GM19035 (cell line): ENCODE results near the gene SPOCK1.

Experiments used
- ATAC-seq: cut with Tn5 transposase; IDR thresholded peaks from one replicate; pipeline ENCODE4 v1.9.1; 2021; ENCODE audit not compliant: unreplicated experiment

SPOCK1 gene

DNA sequence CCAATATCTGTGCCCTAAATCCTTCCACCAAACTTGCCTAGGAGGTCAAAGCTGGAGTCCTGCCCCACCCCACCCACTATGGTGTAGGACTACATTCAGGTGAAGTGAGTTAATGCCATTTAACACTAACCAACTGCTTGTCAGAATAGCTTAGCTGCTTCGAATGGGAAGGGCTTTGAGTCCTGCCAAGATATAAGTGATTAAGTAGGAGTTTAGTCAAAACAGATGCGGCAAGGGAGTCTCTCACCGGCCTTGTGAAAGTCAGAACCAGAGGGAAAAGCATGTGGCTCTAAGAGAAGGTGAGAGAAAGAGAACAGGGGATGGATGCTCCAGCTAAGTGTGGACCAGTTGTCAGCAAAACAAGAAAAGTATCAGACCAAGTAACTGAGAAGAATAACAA lies 132.6 kb downstream of the SPOCK1 start:
- no peak for ATAC-seq

DNA sequence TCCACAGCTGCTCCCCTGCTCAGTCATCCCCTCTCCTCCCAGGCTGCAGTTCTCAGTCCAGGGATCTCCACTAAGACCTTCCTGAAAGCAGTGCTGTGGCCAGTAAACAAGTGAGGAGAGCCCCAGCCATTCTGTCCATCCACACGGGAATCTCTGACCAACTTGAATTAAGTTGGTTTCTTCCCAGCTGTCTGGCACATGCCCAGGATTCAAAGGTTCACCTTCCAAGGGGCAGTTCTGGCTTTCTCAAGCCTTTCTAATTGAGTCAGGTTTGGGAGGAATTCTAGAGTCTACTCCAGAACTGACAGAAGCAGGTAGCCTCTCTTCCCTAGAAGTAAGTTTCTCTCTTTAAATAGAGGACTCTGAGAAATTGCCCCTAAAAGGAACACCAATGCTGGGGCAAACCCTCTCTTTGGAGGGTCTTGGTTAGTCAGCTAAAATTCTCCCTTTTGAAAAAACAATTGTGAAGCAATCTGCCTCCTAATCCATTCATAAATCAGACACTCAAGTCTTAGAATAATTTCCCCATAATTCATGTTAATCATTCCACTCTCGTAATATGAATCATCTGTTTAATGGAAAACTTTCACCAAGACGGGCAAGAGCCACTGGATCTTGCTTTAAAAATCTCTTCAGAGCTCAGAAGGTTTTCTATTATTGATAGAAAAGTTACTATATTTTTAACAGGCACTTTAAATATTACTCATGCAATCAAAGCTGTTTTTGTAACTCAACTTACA lies 133.8 kb downstream of the SPOCK1 start:
- no peak for ATAC-seq

DNA sequence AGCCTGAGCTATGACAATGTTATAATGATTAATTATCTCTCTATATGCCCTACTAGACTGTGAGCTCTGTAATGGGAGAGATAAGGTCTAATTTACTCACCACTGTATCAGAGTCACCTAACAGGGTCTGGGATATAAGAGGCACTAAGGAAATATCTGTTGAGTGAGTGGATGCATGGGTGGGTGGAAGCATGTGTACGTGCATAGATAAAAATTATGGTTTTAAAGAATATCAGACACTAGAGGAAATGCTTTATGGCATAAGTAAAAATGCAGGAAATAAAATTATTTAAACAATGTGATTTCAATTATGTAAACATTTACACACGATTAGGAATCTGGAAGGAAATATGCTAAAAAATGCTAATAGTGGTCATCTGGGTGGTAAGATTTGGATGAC lies 137.8 kb downstream of the SPOCK1 start:
- no peak for ATAC-seq

DNA sequence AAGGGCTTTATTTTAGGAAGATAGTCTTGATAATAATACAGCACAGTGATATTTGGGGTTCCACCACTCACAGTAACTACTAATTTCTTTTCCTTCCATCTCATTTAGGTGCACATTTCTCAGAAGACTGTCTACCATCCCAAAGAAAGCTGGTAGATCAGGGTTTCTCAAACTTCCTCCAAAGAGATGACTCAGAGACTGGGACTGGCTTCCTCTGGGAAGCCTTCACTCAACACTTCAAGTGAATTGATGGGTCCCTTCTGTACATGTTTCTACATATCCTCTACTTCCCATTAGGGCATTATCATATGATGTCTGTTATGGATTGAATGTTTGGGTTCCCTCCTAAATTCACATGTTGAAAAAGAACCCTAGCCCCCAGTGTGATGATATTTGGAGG lies 138.5 kb downstream of the SPOCK1 start:
- no peak for ATAC-seq

DNA sequence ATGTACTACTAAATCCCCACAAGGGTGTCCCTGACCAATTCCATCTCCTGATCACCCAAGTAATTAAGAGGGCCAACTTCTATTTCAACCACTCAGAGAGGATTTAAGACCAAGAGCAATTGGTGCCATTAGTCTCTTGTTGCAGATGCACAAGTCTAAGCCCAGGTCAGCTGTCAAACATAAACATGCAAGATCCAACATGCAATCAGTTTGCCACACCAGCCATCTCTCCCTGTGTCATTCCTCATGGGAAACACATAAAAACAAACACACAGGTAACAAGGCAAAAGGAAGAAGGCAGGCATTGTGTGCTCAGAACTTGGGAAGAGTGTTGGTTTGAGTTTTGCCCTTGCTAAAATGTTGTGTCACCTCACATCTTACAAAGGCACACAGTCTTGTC lies 139.2 kb downstream of the SPOCK1 start:
- ATAC-seq = no peak

- no peak for ATAC-seq
Observed at GRCh38 chr5:137357436-137357835, 141.7 kb downstream of the SPOCK1 start.

DNA sequence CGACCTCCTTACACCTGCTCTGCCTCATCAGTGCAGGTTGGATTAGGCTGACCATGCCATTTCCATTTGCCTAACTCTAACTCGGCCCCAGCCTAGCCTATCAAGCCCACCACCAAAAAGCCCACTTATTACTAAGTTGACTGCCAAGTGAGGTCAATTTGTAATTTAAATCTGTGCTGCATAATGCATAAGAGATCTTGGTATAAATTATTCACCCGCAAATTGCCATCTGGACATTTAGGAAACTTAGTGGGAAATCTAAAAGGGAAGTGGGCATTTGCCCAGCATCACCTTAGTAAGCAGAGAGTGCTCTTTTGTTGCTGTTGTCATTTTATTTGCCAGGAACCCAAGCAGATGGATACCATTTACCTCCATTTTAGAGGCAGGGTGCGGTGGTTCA lies 143.0 kb downstream of the SPOCK1 start:
- no peak for ATAC-seq

GRCh38 chr5:137355708-137356107 lies 143.4 kb downstream of the SPOCK1 start:
- no peak for ATAC-seq

DNA sequence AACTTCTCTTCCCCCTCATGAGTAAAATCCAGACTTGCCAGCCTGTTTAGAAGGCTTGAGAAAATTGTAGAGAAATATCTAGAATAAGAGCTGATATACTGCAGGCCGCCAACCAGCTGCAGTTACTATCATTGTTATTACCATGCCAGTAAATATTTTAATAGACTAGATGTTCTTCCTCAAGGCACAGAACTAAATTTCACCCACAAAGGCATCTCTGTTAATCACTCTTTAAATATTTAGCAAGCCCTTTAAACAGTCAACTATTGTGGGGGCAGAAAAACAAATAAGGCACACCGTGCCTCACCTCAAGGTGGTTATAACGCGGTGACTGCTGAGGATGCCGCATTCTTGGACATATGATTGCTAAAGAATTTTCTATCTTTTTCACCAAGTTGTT lies 147.0 kb downstream of the SPOCK1 start:
- ATAC-seq = no peak

DNA sequence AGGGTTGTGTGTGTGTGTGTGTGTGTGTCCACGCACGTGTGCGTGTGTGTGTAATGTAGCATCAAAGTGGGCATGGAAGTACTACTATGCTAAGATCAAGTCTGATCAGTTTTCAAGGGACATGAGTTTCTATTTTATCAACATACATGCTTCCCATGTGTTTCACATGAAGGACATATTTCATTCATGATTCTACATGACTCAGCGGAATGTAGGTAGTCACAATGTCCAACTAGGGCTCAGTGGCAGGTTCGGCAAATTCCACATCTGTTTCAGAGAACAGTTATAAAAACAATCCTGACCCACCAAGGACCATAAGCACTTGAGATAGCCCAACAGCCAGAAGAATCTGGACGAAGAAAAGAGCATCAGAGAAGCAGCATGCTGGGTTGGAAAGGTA lies 148.3 kb downstream of the SPOCK1 start:
- ATAC-seq = no peak

DNA sequence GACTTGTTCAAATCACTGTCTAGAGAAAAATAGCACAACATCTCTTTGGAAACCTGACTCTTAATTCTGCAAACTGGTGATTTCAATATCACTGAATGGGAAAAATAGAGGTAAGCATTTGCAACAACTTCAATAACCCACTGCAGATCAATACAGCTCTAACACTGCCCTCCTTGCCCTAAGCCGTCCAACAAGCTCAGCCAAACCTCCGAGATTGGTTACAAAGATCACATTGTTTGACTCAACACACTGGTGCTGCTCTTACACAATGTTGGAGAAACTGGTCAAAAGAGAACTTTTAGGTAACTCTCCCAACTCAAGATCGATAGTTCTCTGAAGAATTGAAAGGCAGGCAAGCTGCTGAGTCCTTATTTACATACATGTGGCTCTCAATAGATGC lies 150.4 kb downstream of the SPOCK1 start:
- ATAC-seq = no peak

GRCh38 chr5:137347865-137348264 lies 151.3 kb downstream of the SPOCK1 start:
- ATAC-seq = no peak

GRCh38 chr5:137346281-137346680 lies 152.8 kb downstream of the SPOCK1 start:
- no peak for ATAC-seq

GRCh38 chr5:137345396-137345795 lies 153.7 kb downstream of the SPOCK1 start:
- ATAC-seq = no peak

DNA sequence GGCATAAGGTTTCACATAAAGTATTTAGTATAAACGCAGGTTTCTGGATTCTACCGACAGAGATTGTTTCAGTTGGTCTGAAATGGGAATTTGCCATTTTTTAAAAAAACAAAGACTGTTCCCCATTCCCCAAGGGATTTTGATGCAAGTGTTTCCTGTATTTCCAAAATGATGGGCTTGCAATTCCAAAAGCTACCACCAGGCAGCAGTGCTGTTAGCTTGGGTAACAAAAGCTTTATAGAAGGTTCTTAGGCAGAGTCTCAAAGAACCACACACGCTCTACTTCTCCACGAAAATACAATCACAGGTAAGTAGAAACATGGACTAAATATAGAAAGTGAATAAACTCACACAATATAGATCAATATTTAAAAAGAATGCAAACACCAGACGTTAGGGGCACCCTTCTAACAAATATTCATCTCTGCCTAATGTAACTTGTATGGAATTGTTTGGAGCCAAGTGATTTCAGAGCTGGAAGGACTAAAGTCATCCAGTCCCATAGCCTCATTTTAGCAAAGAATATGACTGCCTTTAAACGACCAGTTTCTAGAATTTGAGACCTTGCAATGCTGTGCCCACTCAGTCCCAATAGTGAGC lies 154.3 kb downstream of the SPOCK1 start:
- no peak for ATAC-seq

GRCh38 chr5:137344021-137344420 lies 155.1 kb downstream of the SPOCK1 start:
- no peak for ATAC-seq

DNA sequence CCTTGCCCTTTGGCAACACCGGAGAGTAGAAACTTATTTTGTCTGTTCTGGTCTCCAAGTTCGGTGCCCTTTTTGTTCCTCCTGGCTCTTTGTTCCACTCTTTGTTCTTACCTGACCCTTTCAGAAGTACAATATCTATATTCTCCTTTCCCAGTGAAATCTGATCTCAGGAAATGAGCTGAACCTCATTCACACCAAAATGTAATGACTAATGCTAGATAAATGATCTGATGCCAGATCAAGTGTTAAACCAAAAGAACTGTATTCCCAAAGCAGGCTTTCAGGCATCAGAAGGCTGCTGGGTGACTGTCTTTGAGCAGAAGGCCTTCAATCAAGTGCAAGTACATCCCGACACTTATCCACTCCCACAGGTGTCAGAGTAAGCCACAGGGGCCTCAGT lies 156.4 kb downstream of the SPOCK1 start:
- ATAC-seq = no peak

- no peak for ATAC-seq
Observed at GRCh38 chr5:137341831-137342230, 157.3 kb downstream of the SPOCK1 start.

GRCh38 chr5:137340881-137341280 lies 158.2 kb downstream of the SPOCK1 start:
- no peak for ATAC-seq

DNA sequence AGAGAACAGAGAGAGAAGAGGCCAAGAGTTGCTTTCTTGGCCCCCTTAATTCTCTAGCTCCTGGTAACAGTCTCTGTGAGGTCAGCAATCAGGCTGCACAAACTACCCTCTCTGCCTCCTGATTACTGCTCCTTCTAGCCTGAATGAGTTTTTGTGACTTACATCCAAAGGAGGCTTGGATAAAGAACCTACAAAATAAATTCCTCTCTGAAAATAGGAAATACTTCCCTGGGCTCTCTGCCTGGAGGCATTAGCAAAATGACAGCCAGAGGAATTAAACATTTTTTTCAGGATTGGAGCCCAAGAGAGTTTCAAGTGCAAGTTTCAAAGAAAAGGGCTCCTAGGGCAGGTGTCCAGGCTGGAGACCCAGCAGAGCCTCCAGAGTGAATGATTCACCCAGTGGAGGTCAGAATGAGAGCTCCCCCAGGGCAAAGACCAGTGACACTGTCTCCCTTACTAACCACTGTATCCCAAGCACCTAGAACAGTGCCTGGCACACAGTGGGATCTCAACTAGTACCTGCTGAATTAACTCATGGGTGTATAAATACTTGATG lies 162.5 kb downstream of the SPOCK1 start:
- ATAC-seq = no peak

DNA sequence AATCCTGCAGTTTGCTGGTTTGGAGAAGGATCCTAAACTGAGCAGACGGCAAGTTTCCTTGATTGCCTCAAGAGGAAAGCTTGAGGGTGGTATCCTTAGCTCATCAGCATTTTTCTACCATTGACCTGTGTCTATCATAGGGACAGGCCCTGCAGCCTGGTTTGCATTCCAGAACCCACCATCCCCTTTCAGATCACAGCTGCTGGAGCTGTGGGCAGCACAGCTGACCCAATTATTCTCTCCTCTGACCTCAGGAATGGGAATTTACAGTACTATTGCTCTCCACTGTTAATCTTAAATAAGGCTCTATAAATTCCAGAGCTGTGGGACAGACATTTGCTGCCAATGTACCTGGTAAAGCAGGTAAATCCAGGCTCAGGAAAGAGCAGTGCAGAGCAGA lies 163.0 kb downstream of the SPOCK1 start:
- no peak for ATAC-seq

- ATAC-seq = no peak
Observed at GRCh38 chr5:137335493-137335892, 163.6 kb downstream of the SPOCK1 start.

- no peak for ATAC-seq
Observed at GRCh38 chr5:137333928-137334327, 165.2 kb downstream of the SPOCK1 start.
